Uterus (tissue), 2 donors: Measurements from ENCODE around the gene KAT7.

Experiments
- POLR2A ChIP-seq, 2 donors: fragments of 450-650 bp; IDR thresholded peaks; one replicate each; pipeline ENCODE4 v1.6.1; 2016; ENCODE audit warnings: antibody characterized with exemption in 2 of 2, mild to moderate bottlenecking in 1 of 2, moderate library complexity in 1 of 2
- TF ChIP-seq, protein P1 (sequence below), 4 experiments: fragments of 200-600 bp in 2 of 4; fragments of 450-650 bp in 2 of 4; sonication (generic) in 2 of 4; IDR thresholded peaks; one replicate each; pipeline ENCODE4 v1.5.1; 2016 to 2019; ENCODE audit warnings: antibody characterized with exemption in 4 of 4, mild to moderate bottlenecking in 2 of 4, moderate library complexity in 1 of 4

DNA sequence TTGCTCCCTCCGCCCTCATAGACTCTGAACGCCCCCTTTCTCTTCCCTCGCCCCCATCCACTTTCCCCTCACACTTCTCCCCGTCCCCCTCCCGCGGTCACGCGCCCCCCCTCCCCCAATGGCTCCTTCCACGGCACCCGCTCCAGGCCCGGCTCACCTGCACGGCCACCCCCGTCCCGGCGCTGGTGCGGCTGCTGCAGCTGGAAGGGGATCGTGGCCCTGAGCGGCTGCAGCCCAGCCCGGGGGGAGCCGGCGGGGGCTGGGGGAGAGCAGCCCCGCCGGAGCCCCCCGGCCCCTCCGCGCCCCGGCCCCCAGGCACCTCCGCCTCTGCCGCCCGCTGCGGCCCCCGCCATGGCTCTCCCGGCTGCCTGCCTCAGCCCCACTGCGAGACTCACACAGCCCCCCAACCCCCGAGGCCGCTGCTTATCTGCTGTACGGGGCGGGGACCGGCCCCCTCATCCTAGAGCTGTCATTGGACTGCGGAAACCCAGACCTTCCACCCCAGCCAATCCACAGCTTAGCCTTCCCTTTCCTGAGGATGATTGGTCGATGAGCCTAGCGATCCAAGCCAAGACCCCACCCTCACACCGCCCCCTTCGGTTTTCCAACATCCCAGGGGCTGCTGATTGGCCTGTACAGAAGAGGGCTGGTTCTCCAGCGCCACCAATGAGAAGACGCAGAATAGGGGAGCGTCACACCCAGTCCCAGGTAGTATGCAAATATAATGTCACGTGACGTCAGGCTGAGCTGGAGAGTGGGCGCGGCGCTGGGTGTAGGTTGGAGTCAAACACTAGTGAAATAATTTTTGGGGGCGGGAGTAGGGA is 24.5 kb upstream of the KAT7 start, which contains the start of gene FAM117A:
- TF ChIP-seq, protein P1, sequence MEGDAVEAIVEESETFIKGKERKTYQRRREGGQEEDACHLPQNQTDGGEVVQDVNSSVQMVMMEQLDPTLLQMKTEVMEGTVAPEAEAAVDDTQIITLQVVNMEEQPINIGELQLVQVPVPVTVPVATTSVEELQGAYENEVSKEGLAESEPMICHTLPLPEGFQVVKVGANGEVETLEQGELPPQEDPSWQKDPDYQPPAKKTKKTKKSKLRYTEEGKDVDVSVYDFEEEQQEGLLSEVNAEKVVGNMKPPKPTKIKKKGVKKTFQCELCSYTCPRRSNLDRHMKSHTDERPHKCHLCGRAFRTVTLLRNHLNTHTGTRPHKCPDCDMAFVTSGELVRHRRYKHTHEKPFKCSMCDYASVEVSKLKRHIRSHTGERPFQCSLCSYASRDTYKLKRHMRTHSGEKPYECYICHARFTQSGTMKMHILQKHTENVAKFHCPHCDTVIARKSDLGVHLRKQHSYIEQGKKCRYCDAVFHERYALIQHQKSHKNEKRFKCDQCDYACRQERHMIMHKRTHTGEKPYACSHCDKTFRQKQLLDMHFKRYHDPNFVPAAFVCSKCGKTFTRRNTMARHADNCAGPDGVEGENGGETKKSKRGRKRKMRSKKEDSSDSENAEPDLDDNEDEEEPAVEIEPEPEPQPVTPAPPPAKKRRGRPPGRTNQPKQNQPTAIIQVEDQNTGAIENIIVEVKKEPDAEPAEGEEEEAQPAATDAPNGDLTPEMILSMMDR (IDR thresholded peaks at IDR 0.05): peak in 1 of 4 experiments; percentile 6
- TF ChIP-seq POLR2A (IDR thresholded peaks at IDR 0.05): peak; percentile 68 to 72
